PC-9 (cell line): ENCODE measurements around the gene ZDHHC7. TPM values are rescaled to one million over a fixed set of nuclear protein-coding genes. Genes with fewer than 3 reads are reported as not detected.
A peak's percentile ranks its signal among the peaks of the same experiment; 100 is the strongest.

ENCODE experiments used
- BruUV-seq: library from RNA; stranded (reverse); fragments of 400-500 nt; replicated peaks from 2 replicates; lab custom pipeline; 2021; lab: Mats Ljungman, UMichigan
- CTCF ChIA-PET: fragments of 300-600 bp; sonication (Branson Sonifier 250); formaldehyde crosslinking; loops from one replicate; lab custom pipeline; 2022; ENCODE audit warnings: antibody characterized with exemption; lab: Charles Lee
- POLR2A ChIA-PET: fragments of 300-600 bp; sonication (Branson Sonifier 250); formaldehyde crosslinking; loops from one replicate; lab custom pipeline; 2022; ENCODE audit warnings: antibody characterized with exemption; ENCODE audit not compliant: unreplicated experiment; lab: Charles Lee
- DNase-seq, 2 experiments: peaks; one replicate each; pipeline versions ENCODE4 v3.0.0 to v3.0.0-alpha.2; 2015 to 2022; ENCODE audit warnings: mixed read lengths in 1 of 2
- H2AFZ ChIP-seq: fragments of 200-600 bp; sonication (generic); 2 replicates; pipeline ENCODE4 v1.8.1; 2017; ENCODE audit warnings: antibody characterized with exemption
- H3F3A ChIP-seq: fragments of 200-600 bp; sonication (generic); 2 replicates; pipeline ENCODE4 v1.8.1; 2017; ENCODE audit warnings: antibody characterized with exemption, mild to moderate bottlenecking, low read depth; ENCODE audit not compliant: insufficient read depth
- H3K27ac ChIP-seq: fragments of 200-600 bp; sonication (generic); 2 replicates; pipeline ENCODE4 v1.6.1; 2016; ENCODE audit warnings: mixed run types
- H3K27me3 ChIP-seq: fragments of 200-600 bp; sonication (generic); 2 replicates; pipeline ENCODE4 v1.6.1; 2016; ENCODE audit warnings: low read depth, mixed run types; ENCODE audit not compliant: insufficient read depth
- H3K36me3 ChIP-seq: fragments of 200-600 bp; sonication (generic); 2 replicates; pipeline ENCODE4 v1.6.1; 2016; ENCODE audit warnings: low read depth, mixed run types
- H3K4me1 ChIP-seq: fragments of 200-600 bp; sonication (generic); replicated peaks from 2 replicates; pipeline ENCODE4 v1.6.1; 2016; ENCODE audit warnings: mixed run types; ENCODE audit not compliant: insufficient read depth
- H3K4me2 ChIP-seq: fragments of 200-600 bp; sonication (generic); 2 replicates; pipeline ENCODE4 v1.6.1; 2017; ENCODE audit warnings: mixed run types
- H3K4me3 ChIP-seq: fragments of 200-600 bp; sonication (generic); 2 replicates; pipeline ENCODE4 v1.6.1; 2016; ENCODE audit warnings: mixed run types
- H3K79me2 ChIP-seq: fragments of 200-600 bp; sonication (generic); 2 replicates; pipeline ENCODE4 v1.6.1; 2017; ENCODE audit warnings: low read depth, mixed run types
- H3K9me2 ChIP-seq: fragments of 200-600 bp; sonication (generic); 2 replicates; pipeline ENCODE4 v1.8.1; 2017; ENCODE audit warnings: mild to moderate bottlenecking; ENCODE audit not compliant: insufficient read depth
- H3K9me3 ChIP-seq: fragments of 200-600 bp; sonication (generic); 2 replicates; pipeline ENCODE4 v1.8.1; 2016; ENCODE audit warnings: low read depth; ENCODE audit not compliant: insufficient read depth
- H4K20me1 ChIP-seq: fragments of 200-600 bp; sonication (generic); 2 replicates; pipeline ENCODE4 v1.8.1; 2017; ENCODE audit not compliant: insufficient read depth
- CTCF ChIP-seq: fragments of 200-600 bp; sonication (generic); conservative IDR thresholded peaks from 2 replicates; pipeline ENCODE4 v1.6.1; 2017; ENCODE audit warnings: mixed run types, antibody characterized with exemption, mild to moderate bottlenecking, moderate library complexity
- EZH2 ChIP-seq: fragments of 200-600 bp; sonication (generic); IDR thresholded peaks from 2 replicates; pipeline ENCODE4 v1.8.0; 2017; ENCODE audit warnings: antibody characterized with exemption, low read depth
- intact Hi-C: fragments of 100-400 bp; cut with micrococcal nuclease; formaldehyde crosslinking; loops from one replicate; pipeline ENCODE4 v1.10.0; 2022; ENCODE audit not compliant: unreplicated experiment
- total RNA-seq: library from RNA; stranded (reverse); gene quantifications from 2 replicates; pipeline ENCODE4 v1.2.3, GENCODE V29; 2021

ZDHHC7 gene
- total RNA-seq, 1 experiment from 2014 or later = 79.3 TPM

GRCh38 chr16:84988328-84989080, 22.8 kb downstream of the ZDHHC7 start:
- ChIA-PET POLR2A (no interaction called here), CTCF (no interaction called here)
- no peak for DNase-seq

GRCh38 chr16:84986879-84987278, 24.5 kb downstream of the ZDHHC7 start:
- POLR2A ChIA-PET = no interaction called here

More at GRCh38 chr16:84988328-84989080, 22.8 kb downstream of the ZDHHC7 start:
- Histone ChIP-seq H3K27ac (no peak overlapping the region), H3K4me1 (peaks cover 38% of the 10 kb centered on the region), H3K4me2 (no peak overlapping the region), H3K9me2 (no peaks in the 10 kb centered on the region), H3K36me3 (peaks cover 31% of the 10 kb centered on the region; the same call in 1 of the 2 replicates), H4K20me1 (no peaks in the 10 kb centered on the region), H3K79me2 (peaks cover 61% of the 10 kb centered on the region), H3K9me3 (no peaks in the 10 kb centered on the region), H3F3A (peaks cover 23% of the 10 kb centered on the region), H3K4me3 (no peak overlapping the region), H2AFZ (no peak overlapping the region), H3K27me3 (no peaks in the 10 kb centered on the region)
- intact Hi-C loops = no loop called here
- no TSS peak for BruUV-seq
- TF ChIP-seq EZH2 = no peak
- no peak for TF ChIP-seq CTCF

GRCh38 chr16:84986102-84986501, 25.2 kb downstream of the ZDHHC7 start:
- Histone ChIP-seq H3K36me3 (peaks cover 29% of the 10 kb centered on the region; the same call in 1 of the 2 replicates), H3K9me3 (no peaks in the 10 kb centered on the region), H3K4me3 (no peak overlapping the region), H3F3A (peaks cover 14% of the 10 kb centered on the region), H3K4me2 (peak overlapping the region; percentile 23), H3K4me1 (peaks cover 24% of the 10 kb centered on the region), H3K79me2 (peaks cover 37% of the 10 kb centered on the region), H2AFZ (no peak overlapping the region), H3K27me3 (no peaks in the 10 kb centered on the region), H4K20me1 (no peaks in the 10 kb centered on the region), H3K9me2 (no peaks in the 10 kb centered on the region), H3K27ac (peak overlapping the region; percentile 77)
- BruUV-seq = no TSS peak
- ChIA-PET CTCF (no interaction called here), POLR2A (interaction anchor here (0.7 kb wide), 1 partner anchor 79 kb away, joined by 5 read pairs; no protein-coding TSS in a partner anchor)
- DNase-seq = no peak
- intact Hi-C loops = no loop called here
- no peak for TF ChIP-seq CTCF
- TF ChIP-seq EZH2 = no peak

More at GRCh38 chr16:84986879-84987278, 24.5 kb downstream of the ZDHHC7 start:
- DNase-seq = no peak
- intact Hi-C loops = no loop called here
- no peaks in the 10 kb centered on the region for H4K20me1 ChIP-seq
- no peaks in the 10 kb centered on the region for H3K9me2 ChIP-seq
- H3K36me3 ChIP-seq = peaks cover 30% of the 10 kb centered on the region; the same call in 1 of the 2 replicates
- no peak overlapping the region for H2AFZ ChIP-seq
- no peak for TF ChIP-seq EZH2
- no peak for TF ChIP-seq CTCF
- H3K27me3 ChIP-seq = no peaks in the 10 kb centered on the region
- BruUV-seq = no TSS peak
- no peak overlapping the region for H3K4me3 ChIP-seq
- peak overlapping the region; percentile 77 for H3K27ac ChIP-seq
- no peak overlapping the region for H3K4me2 ChIP-seq
- H3F3A ChIP-seq = peaks cover 14% of the 10 kb centered on the region
- H3K79me2 ChIP-seq = peaks cover 45% of the 10 kb centered on the region
- CTCF ChIA-PET = no interaction called here
- no peaks in the 10 kb centered on the region for H3K9me3 ChIP-seq
- peaks cover 24% of the 10 kb centered on the region for H3K4me1 ChIP-seq
